H7 (cell line): ENCODE measurements around the gene KCNJ8. TPM values are rescaled to one million over a fixed set of nuclear protein-coding genes. Genes with fewer than 3 reads are reported as not detected.

Experiments
- total RNA-seq: library from RNA; depleted of rRNA; stranded (reverse); fragments of >200 nt; shearing (Covaris generic); gene quantifications from 2 replicates; pipeline ENCODE4 v1.2.3, GENCODE V29; 2014; rRNA removed

KCNJ8 gene
- total RNA-seq, 1 experiment from 2014 or later: 0.42 TPM

Other genes starting within 250 kb of the KCNJ8 start
- gene SPX, start 248.4 kb downstream of the KCNJ8 start, total RNA-seq: not detected in 2 replicates
- not detected in 2 replicates for gene GYS2, start 169.9 kb downstream of the KCNJ8 start, total RNA-seq
- gene LDHB, start 116.9 kb downstream of the KCNJ8 start, total RNA-seq: 1,138 and 1,231 TPM in 2 replicates
- gene ABCC9, start 166.7 kb upstream of the KCNJ8 start, total RNA-seq: not detected in 2 replicates